Esophagus (tissue), 2 donors: ENCODE results near the gene HDAC4. TPM values are rescaled to one million over a fixed set of nuclear protein-coding genes. Genes with fewer than 3 reads are reported as not detected.

ENCODE experiments used
- H3K27ac ChIP-seq, 2 donors: one replicate each; pipeline ENCODE4 v1.5.1; 2013; ENCODE audit warnings: low read depth in 2 of 2, mild to moderate bottlenecking in 2 of 2, inconsistent platforms in 1 of 2, low read length in 1 of 2, moderate library complexity in 1 of 2
- H3K27me3 ChIP-seq, 2 donors: one replicate each; pipeline ENCODE4 v1.6.1; 2013; ENCODE audit warnings: low read length in 2 of 2, control low read depth in 1 of 2, mild to moderate bottlenecking in 1 of 2; ENCODE audit not compliant: insufficient read depth in 2 of 2, control insufficient read depth in 1 of 2
- H3K36me3 ChIP-seq, 2 donors: one replicate each; pipeline ENCODE4 v1.6.1; 2013; ENCODE audit warnings: low read length in 1 of 2; ENCODE audit not compliant: control insufficient read depth in 2 of 2, insufficient read depth in 2 of 2
- H3K4me1 ChIP-seq, 2 donors: one replicate each; pipeline ENCODE4 v1.6.1; 2013; ENCODE audit warnings: low read length in 1 of 2; ENCODE audit not compliant: control insufficient read depth in 2 of 2, insufficient read depth in 2 of 2
- H3K4me3 ChIP-seq, 2 donors: one replicate each; pipeline ENCODE4 v1.5.1; 2013; ENCODE audit warnings: low read length in 2 of 2, mild to moderate bottlenecking in 2 of 2, low read depth in 1 of 2, moderate library complexity in 1 of 2
- H3K9me3 ChIP-seq, 2 donors: one replicate each; pipeline ENCODE4 v1.6.1; 2013; ENCODE audit warnings: mild to moderate bottlenecking in 2 of 2, low read depth in 1 of 2, low read length in 1 of 2, moderate library complexity in 1 of 2; ENCODE audit not compliant: control insufficient read depth in 2 of 2, insufficient read depth in 1 of 2
- WGBS, 2 donors: extraction: QIAGEN DNeasy Blood & Tissue Kit; methylation state at CpG; one replicate each; pipeline ENCODE4 v1.1.7; 2013; 5-methylcytosine and 5-hydroxymethylcytosine counted together
- polyA plus RNA-seq, 2 donors: library from polyadenylated mRNA; stranded (reverse); fragments of 200-250 nt; gene quantifications; one replicate each; pipeline ENCODE4 v1.2.3, GENCODE V29; 2013
- donor health status: healthy with polysubstance abuse.
- donor health status: Bipolar disorder and iron deficiency.

Gene HDAC4
- polyA plus RNA-seq, 2 donors, result 5.9 to 10.2 TPM

DNA sequence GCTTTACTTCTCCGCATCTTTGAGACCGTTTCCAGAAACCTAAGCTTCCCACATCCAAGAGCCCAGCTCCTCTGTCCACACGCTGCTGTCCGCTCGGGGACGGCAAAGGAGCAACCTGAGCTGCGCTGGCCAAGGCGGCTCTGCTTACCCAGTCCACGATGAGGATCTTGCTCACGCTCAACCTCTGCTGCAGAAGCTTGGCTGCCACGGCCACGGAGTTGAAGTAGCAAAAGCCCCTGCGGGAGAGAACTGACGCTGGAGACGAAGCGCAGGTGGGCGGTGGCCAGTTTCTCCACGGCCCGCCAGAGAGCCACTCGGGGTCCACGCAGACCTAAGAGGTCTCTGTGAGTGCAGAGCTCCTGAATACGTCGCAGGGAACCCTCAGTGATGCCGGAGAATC lies 316.8 kb downstream of the HDAC4 start:
- no peaks in the 10 kb centered on the region for H3K27me3 ChIP-seq
- no peaks in the 10 kb centered on the region for H3K4me1 ChIP-seq
- peaks cover 13 to 61% of the 10 kb centered on the region in 2 donors for H3K36me3 ChIP-seq
- no peaks in the 10 kb centered on the region for H3K9me3 ChIP-seq
- H3K27ac ChIP-seq, result no peak overlapping the region
- H3K4me3 ChIP-seq, result no peak overlapping the region
- 96 to 97% methylated on average over 24 of the region's 24 CpGs for WGBS, 2 donors

DNA sequence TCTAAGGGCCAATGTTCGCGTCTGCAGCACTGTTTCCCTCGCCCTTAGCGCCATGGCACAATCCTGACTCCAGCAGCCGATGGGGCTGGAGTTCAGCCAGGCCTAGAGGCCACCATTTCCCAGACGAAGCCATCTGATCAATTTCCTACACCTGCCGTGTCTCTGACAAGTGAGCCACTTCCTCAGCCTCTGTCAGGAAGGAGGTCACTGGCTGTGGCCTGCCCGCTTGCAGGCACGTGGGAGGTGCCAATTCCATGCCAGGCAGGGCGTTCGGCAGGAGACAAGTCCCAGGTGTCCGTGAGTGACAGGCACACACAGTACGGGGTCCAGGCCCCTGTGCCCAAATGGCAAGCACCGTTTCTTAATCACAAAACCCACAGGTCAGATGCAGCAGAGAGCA lies 318.4 kb downstream of the HDAC4 start:
- Histone ChIP-seq H3K9me3 (no peaks in the 10 kb centered on the region), H3K27me3 (no peaks in the 10 kb centered on the region), H3K4me1 (no peaks in the 10 kb centered on the region), H3K4me3 (no peak overlapping the region), H3K27ac (no peak overlapping the region), H3K36me3 (peaks cover 18 to 55% of the 10 kb centered on the region in 2 donors)
- WGBS, 2 donors, result 83 to 85% methylated on average over 14 of the region's 14 CpGs

DNA sequence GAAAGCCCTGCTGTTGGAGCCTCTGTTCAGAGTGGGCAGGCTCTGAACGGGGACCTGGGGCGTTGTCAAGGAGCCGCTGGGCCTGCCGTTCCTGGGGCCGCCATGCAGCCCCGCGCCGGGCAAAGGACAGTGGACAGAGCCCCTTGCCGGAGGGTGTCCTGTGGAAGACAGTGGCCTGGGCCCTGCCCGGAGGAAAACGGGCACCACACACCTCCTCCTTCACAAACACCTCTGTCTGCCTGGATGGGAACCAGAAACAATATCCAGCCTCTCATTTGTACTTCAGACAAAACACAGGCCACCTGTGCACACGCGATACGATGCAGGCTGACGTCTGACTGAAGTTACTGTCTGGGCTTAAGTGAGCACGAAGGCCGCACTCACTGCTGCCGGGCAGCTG lies 319.2 kb downstream of the HDAC4 start:
- Histone ChIP-seq H3K9me3 (no peaks in the 10 kb centered on the region), H3K36me3 (peaks cover 19 to 50% of the 10 kb centered on the region in 2 donors), H3K27me3 (no peaks in the 10 kb centered on the region), H3K4me3 (no peak overlapping the region), H3K27ac (no peak overlapping the region), H3K4me1 (no peaks in the 10 kb centered on the region)
- 85% methylated on average over 18 of the region's 18 CpGs for WGBS, 2 donors

DNA sequence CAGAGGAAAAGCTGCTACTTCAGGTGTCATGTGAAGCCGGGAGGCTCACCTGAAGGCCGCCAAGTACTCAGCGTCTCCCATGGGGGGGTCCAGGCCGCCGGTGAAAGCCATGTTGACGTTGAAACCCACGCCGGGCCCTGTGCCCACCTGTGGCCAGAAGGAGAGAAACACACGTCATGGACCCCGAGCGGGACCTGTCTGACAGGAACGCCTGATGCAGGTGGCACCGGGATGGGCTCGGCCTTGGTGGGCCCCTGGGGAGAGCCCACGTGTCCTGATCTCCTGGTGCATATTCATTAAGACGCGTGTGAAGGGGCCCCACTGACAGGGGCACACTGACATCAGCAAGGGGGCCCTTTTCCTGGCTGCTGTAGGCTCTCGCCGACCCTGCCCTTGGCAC lies 319.8 kb downstream of the HDAC4 start:
- WGBS, 2 donors, result 94 to 96% methylated on average over 19 of the region's 19 CpGs
- no peak overlapping the region for H3K27ac ChIP-seq
- peaks cover 19 to 48% of the 10 kb centered on the region in 2 donors for H3K36me3 ChIP-seq

DNA sequence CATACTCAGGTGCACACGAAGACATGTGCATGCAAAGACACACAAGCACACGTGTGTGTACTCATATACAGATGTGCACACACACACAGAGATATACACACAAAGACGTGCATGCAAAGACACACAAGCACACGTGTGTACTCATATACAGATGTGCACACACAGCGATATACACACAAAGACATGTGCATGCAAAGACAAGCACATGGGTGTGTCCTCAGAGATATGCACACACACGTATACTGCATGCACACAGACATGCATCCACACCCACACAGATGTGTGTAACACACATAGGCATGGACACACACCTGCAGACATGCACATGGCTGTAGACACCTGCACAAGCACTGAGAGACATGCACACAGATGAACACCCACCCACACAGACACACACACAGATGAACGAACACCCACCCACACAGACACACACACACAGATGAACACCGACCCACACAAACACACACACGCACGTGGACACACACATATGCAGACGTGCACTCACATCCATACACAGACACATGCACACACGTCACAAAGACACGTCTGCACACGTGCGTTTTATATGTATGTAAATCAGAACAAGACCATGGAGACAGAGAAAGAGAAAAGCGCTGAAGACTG lies 321.0 kb downstream of the HDAC4 start:
- 86 to 92% methylated on average over 16 of the region's 16 CpGs for WGBS, 2 donors
- Histone ChIP-seq H3K9me3 (no peaks in the 10 kb centered on the region), H3K4me1 (peaks cover 0 to 7% of the 10 kb centered on the region in 2 donors), H3K27me3 (no peaks in the 10 kb centered on the region), H3K27ac (no peak overlapping the region), H3K36me3 (peaks cover 19 to 51% of the 10 kb centered on the region in 2 donors), H3K4me3 (no peak overlapping the region)

More for the DNA sequence above, 319.8 kb downstream of the HDAC4 start:
- Histone ChIP-seq H3K4me3 (no peak overlapping the region), H3K27me3 (no peaks in the 10 kb centered on the region), H3K9me3 (no peaks in the 10 kb centered on the region), H3K4me1 (peaks cover 0 to 1% of the 10 kb centered on the region in 2 donors)

DNA sequence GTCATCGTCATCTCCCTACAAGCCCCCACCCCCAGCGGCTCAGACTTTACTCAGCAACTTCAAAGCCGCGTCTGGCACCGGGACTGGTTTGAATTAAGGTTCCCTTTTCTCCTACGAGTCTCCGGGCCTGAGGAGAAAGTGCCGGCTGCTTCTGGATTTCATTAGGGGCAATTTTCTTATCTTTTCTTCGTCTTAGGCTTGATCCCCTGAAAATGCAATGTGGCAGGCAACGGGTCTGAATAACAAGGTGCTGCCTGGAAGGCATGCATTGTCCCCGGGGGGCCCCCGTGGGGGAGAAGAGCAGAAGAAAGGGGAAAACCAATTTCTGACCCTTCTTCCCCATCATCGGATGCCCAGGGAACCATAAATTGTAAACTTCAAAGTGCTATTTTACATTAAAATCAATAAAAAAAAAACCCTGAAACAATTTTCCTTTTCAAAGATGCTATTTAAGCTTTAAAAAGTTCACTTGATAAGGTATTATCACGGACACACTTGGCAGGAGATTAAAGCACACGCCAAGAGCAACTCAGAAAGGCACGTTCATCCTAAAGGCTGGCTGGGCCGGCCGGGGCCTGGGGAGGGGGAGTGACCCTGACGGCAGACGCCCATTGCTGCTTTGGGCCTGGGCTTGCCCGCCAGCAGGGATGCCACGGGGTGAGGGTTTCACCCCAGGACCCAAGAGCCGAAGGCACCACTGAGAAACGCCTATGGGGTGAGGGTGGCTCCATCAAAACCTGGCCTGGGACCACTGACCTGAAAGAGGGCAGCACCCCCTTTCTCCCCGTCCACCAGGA lies 322.5 kb downstream of the HDAC4 start:
- 85 to 90% methylated on average over 25 of the region's 25 CpGs for WGBS, 2 donors

DNA sequence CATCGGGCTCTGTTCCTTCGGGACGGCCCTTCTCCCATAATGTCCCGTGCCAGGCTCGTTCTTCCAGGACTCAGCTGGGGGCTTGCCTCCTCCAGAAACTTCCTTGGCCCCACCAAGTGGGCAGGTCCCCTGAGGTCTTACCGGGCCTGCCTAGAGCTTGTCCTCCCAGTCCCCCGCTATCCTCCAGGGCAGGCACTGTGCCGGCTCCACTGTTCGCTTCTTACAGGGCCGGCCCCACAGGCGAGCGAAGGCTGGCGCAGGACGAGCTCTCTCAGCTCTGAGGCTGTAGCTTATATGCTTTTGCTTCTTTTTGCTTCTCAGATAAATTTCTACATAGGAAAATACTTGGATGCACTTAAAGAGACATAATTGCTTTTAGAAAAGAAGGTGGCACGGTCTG lies 323.6 kb downstream of the HDAC4 start:
- Histone ChIP-seq H3K4me1 (peaks cover 0 to 7% of the 10 kb centered on the region in 2 donors), H3K4me3 (no peak overlapping the region), H3K9me3 (no peaks in the 10 kb centered on the region), H3K27me3 (no peaks in the 10 kb centered on the region), H3K27ac (no peak overlapping the region), H3K36me3 (peaks cover 7 to 40% of the 10 kb centered on the region in 2 donors)
- 97% methylated on average over 15 of the region's 15 CpGs for WGBS, 2 donors

More for the DNA sequence above, 322.5 kb downstream of the HDAC4 start:
- no peaks in the 10 kb centered on the region for H3K9me3 ChIP-seq
- no peak overlapping the region for H3K4me3 ChIP-seq
- H3K27ac ChIP-seq, result no peak overlapping the region
- peaks cover 12 to 47% of the 10 kb centered on the region in 2 donors for H3K36me3 ChIP-seq
- H3K27me3 ChIP-seq, result no peaks in the 10 kb centered on the region
- peaks cover 0 to 7% of the 10 kb centered on the region in 2 donors for H3K4me1 ChIP-seq

DNA sequence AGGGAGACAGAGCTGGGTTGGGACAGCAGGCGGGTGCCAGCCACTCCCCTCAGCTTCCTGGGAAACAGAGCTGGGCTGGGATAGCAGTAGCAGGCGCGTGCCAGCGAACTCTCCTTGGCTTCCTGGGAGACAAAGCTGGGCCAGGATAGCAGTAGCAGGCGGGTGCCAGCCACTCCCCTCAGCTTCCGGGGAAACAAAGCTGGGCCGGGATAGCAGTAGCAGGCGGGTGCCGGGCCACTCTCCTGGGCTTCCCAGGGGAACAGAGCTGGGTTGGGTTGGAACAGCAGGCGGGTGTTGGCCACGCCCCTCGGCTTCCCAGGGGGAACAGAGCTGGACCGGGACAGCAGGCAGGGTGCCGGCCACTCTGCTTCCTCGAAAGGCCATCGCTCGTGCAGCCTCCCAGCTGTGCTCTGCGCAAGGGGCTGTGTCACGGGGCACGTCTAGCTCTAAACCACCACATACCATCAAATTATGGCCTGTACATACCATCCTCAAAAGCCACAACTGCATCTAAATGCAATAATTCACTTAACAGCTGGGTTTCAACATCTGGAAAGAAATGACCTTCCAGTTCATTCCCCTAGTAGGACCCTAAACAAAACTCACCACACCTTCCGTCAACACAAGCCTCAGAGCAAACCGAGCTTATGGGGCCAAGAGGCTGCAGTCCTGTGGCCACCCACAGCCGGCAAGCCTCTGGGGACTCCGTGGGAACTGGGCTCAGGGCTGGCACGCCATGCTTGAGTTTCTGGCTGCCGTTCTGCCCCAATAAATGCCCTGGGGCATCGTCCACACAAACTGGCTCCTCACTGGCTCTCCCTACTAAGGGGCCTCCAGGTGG lies 324.7 kb downstream of the HDAC4 start:
- peaks cover 9 to 38% of the 10 kb centered on the region in 2 donors for H3K36me3 ChIP-seq
- no peaks in the 10 kb centered on the region for H3K9me3 ChIP-seq
- 62 to 72% methylated on average over 27 of the region's 27 CpGs for WGBS, 2 donors
- H3K27ac ChIP-seq, result no peak overlapping the region
- H3K27me3 ChIP-seq, result no peaks in the 10 kb centered on the region
- no peak overlapping the region for H3K4me3 ChIP-seq
- peaks cover 0 to 7% of the 10 kb centered on the region in 2 donors for H3K4me1 ChIP-seq

DNA sequence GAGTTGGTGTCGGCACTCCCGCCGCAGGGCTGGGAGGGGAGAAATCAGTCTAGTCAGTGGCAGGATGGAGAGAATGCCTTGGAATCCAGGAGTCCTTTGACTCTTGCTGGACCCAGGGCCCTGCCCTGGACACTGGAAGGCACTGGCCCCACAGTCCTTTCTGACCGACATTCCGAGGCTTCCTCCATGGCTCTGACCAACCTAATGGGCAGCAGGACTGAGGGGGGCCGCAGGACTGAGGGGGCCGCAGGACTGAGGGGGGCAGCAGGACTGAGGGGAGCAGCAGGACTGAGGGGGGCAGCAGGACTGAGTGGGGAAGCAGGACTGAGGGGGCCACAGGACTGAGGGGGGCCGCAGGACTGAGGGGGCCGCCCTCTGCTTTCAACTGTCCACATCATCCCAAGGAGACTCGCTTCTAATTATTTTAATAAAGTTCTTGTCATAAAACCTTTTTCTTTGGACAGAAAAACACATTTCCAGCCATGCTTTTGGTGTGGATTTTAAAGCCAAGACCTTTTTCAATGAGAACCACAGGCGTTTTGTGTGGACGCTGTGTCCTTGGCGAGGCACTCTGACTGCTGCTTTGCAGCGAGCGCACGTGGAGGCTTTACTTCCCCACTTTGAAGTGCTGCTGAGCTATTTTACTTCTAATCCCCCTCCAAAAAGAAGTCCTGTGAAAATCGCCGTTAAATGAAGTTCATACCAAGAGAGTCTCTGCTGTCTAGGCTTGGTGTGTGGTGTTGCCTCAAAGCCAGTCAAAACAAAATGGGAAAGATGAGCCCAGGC lies 326.9 kb downstream of the HDAC4 start:
- Histone ChIP-seq H3K27ac (no peak overlapping the region), H3K36me3 (peaks cover 9 to 27% of the 10 kb centered on the region in 2 donors), H3K9me3 (no peaks in the 10 kb centered on the region), H3K4me1 (peaks cover 0 to 7% of the 10 kb centered on the region in 2 donors), H3K27me3 (no peaks in the 10 kb centered on the region), H3K4me3 (no peak overlapping the region)
- 96 to 97% methylated on average over 18 of the region's 18 CpGs for WGBS, 2 donors
